Right cardiac atrium (tissue), 5 donors: ENCODE results near the gene GNAQ. TPM values are rescaled to one million over a fixed set of nuclear protein-coding genes. Genes with fewer than 3 reads are reported as not detected.
"Not testable (repeated sequence)": the region's sequence is repeated elsewhere in the genome, so short reads cannot be mapped to it uniquely, and the experiment has no call there.

Experiments used
- ATAC-seq, 2 donors: fragments of 200-7000 bp; cut with Tn5 transposase; one replicate each; pipeline versions ENCODE4 v1.8.0 to v1.9.1; 2020; ENCODE audit warnings: moderate library complexity in 2 of 2, mild to moderate bottlenecking in 1 of 2
- DNase-seq, 3 donors: peaks; one replicate each; pipeline ENCODE4 v3.0.0-alpha.2; 2020
- H3K27ac ChIP-seq: one replicate; pipeline ENCODE4 v1.5.1; 2013; ENCODE audit warnings: mild to moderate bottlenecking, low read length, control low read depth, moderate library complexity
- H3K27me3 ChIP-seq: one replicate; pipeline ENCODE4 v1.6.1; 2013; ENCODE audit not compliant: control insufficient read depth, insufficient read depth
- H3K4me1 ChIP-seq: one replicate; pipeline ENCODE4 v1.6.1; 2013; ENCODE audit warnings: low read length; ENCODE audit not compliant: control insufficient read depth, insufficient read depth
- H3K4me3 ChIP-seq: one replicate; pipeline ENCODE4 v1.5.1; 2013; ENCODE audit warnings: low read length, control low read depth
- H3K9me3 ChIP-seq: one replicate; pipeline ENCODE4 v1.6.1; 2013; ENCODE audit warnings: low read length; ENCODE audit not compliant: control insufficient read depth
- WGBS: extraction: QIAGEN DNeasy Blood & Tissue Kit; methylation state at CpG from one replicate; pipeline ENCODE4 v1.1.7; 2013; 5-methylcytosine and 5-hydroxymethylcytosine counted together
- intact Hi-C, 4 donors: fragments of 100-400 bp; cut with DNase I; formaldehyde crosslinking; loops; one replicate each; pipeline versions ENCODE4 v1.11.0 to v1.14.0; 2022 to 2023
- polyA plus RNA-seq: library from polyadenylated mRNA; stranded (reverse); fragments of 200-250 nt; gene quantifications from one replicate; pipeline ENCODE4 v1.2.3, GENCODE V29; 2013
- total RNA-seq, 4 donors: library from RNA; stranded (reverse); fragmentation: NEBNext Ultra II Directional; extraction: Animal tissue kit (Norgen Biotek cat#: 25700); gene quantifications; one replicate each; pipeline ENCODE4 v1.2.1, GENCODE V29; 2021
- donor health status: healthy with polysubstance abuse.
- donor health status: DM: no; HTN: yes; CAD: no.
- donor health status: DM: no; HTN: no; CAD: no.
- donor health status: DM: no; HTN: yes; CAD: no; lungs with severe emphysema.
- donor health status: DM: yes; HTN: yes; CAD: no.

GNAQ gene
- total and polyA plus RNA-seq, 5 donors: 6.0 to 18.1 (median 16.4) TPM

GRCh38 chr9:77876590-77876989, 155.0 kb downstream of the GNAQ start:
- intact Hi-C loops: no loop called here
- DNase-seq (no peak), ATAC-seq (no peak)
- Histone ChIP-seq H3K4me1 (no peaks in the 10 kb centered on the region), H3K27ac (no peak overlapping the region), H3K4me3 (no peak overlapping the region), H3K9me3 (no peaks in the 10 kb centered on the region), H3K27me3 (no peaks in the 10 kb centered on the region)
- 80% methylated on average over 3 of the region's 3 CpGs for WGBS

- peak; percentile 30 to 66 (median 62) for DNase-seq
- WGBS: 17% methylated on average over 2 of the region's 2 CpGs
- intact Hi-C loops: no loop called here
These were observed 155.5 kb downstream of the GNAQ start for GRCh38 chr9:77876091-77876490.

GRCh38 chr9:77872863-77873262, 158.7 kb downstream of the GNAQ start:
- WGBS: 73% methylated on average over 3 of the region's 3 CpGs
- DNase-seq (no peak), ATAC-seq (no peak)
- Histone ChIP-seq H3K4me3 (no peak overlapping the region), H3K4me1 (no peaks in the 10 kb centered on the region), H3K27me3 (no peaks in the 10 kb centered on the region), H3K9me3 (no peaks in the 10 kb centered on the region), H3K27ac (no peak overlapping the region)
- intact Hi-C loops: no loop called here

More at GRCh38 chr9:77876091-77876490, 155.5 kb downstream of the GNAQ start:
- Histone ChIP-seq H3K27ac (no peak overlapping the region), H3K9me3 (no peaks in the 10 kb centered on the region), H3K27me3 (no peaks in the 10 kb centered on the region), H3K4me3 (no peak overlapping the region), H3K4me1 (no peaks in the 10 kb centered on the region)
- ATAC-seq: peak; percentile 45 to 62

GRCh38 chr9:77872177-77872576, 159.4 kb downstream of the GNAQ start:
- intact Hi-C loops: no loop called here
- no peaks in the 10 kb centered on the region for H3K9me3 ChIP-seq
- H3K27ac ChIP-seq: no peak overlapping the region
- H3K4me3 ChIP-seq: no peak overlapping the region
- H3K27me3 ChIP-seq: no peaks in the 10 kb centered on the region
- no peaks in the 10 kb centered on the region for H3K4me1 ChIP-seq
- DNase-seq (no peak), ATAC-seq (no peak)

GRCh38 chr9:77871483-77871882, 160.1 kb downstream of the GNAQ start:
- intact Hi-C loops: no loop called here
- ATAC-seq: no peak
- WGBS: 96% methylated on average over 1 of the region's 1 CpG
- Histone ChIP-seq H3K4me1 (no peaks in the 10 kb centered on the region), H3K4me3 (no peak overlapping the region), H3K27ac (no peak overlapping the region), H3K9me3 (no peaks in the 10 kb centered on the region), H3K27me3 (no peaks in the 10 kb centered on the region)
- no peak for DNase-seq

- H3K27ac ChIP-seq: no peak overlapping the region
- H3K4me1 ChIP-seq: peaks cover 1% of the 10 kb centered on the region
- no peak for ATAC-seq
- no peak for DNase-seq
- H3K4me3 ChIP-seq: no peak overlapping the region
- WGBS: 94% methylated on average over 1 of the region's 1 CpG
- intact Hi-C loops: no loop called here
- no peaks in the 10 kb centered on the region for H3K9me3 ChIP-seq
- H3K27me3 ChIP-seq: no peaks in the 10 kb centered on the region
These were observed 164.7 kb downstream of the GNAQ start for GRCh38 chr9:77866878-77867277.

- Histone ChIP-seq H3K4me3 (no peak overlapping the region), H3K9me3 (no peaks in the 10 kb centered on the region), H3K27ac (no peak overlapping the region), H3K4me1 (peaks cover 1% of the 10 kb centered on the region), H3K27me3 (no peaks in the 10 kb centered on the region)
- DNase-seq: no peak
- WGBS: 90% methylated on average over 4 of the region's 4 CpGs
- ATAC-seq: no peak
- intact Hi-C loops: no loop called here
These were observed 166.1 kb downstream of the GNAQ start for GRCh38 chr9:77865385-77866047.

GRCh38 chr9:77864211-77864889, 167.3 kb downstream of the GNAQ start:
- WGBS: 78% methylated on average over 5 of the region's 5 CpGs
- no peak overlapping the region for H3K4me3 ChIP-seq
- no peaks in the 10 kb centered on the region for H3K9me3 ChIP-seq
- ATAC-seq (peak; percentile 37 to 45), DNase-seq (no peak)
- no peaks in the 10 kb centered on the region for H3K27me3 ChIP-seq
- no peak overlapping the region for H3K27ac ChIP-seq
- intact Hi-C loops: no loop called here
- peaks cover 1% of the 10 kb centered on the region for H3K4me1 ChIP-seq

- H3K4me1 ChIP-seq, DNase-seq, H3K9me3 ChIP-seq, ATAC-seq, H3K27ac ChIP-seq, intact Hi-C loops, H3K27me3 ChIP-seq, H3K4me3 ChIP-seq: not testable (repeated sequence)
- 97% methylated on average over 5 of the region's 5 CpGs for WGBS
These were observed 168.0 kb downstream of the GNAQ start for GRCh38 chr9:77863638-77864037.

- H3K4me1 ChIP-seq, H3K27ac ChIP-seq, intact Hi-C loops, ATAC-seq, DNase-seq, H3K4me3 ChIP-seq, H3K27me3 ChIP-seq, H3K9me3 ChIP-seq: not testable (repeated sequence)
- 91% methylated on average over 3 of the region's 3 CpGs for WGBS
These were observed 170.7 kb downstream of the GNAQ start for GRCh38 chr9:77860953-77861352.

- H3K4me3 ChIP-seq: no peak overlapping the region
- intact Hi-C loops: no loop called here
- no peak overlapping the region for H3K27ac ChIP-seq
- ATAC-seq (no peak), DNase-seq (no peak)
- 96% methylated on average over 2 of the region's 2 CpGs for WGBS
- no peaks in the 10 kb centered on the region for H3K27me3 ChIP-seq
- H3K4me1 ChIP-seq: peaks cover 1% of the 10 kb centered on the region
- H3K9me3 ChIP-seq: no peaks in the 10 kb centered on the region
These were observed 173.9 kb downstream of the GNAQ start for GRCh38 chr9:77857513-77858259.
